RWPE1 (cell line): ENCODE data around the gene PNMT.
A peak's percentile ranks its signal among the peaks of the same experiment; 100 is the strongest.

Source experiments
- CTCF ChIA-PET: fragments of 350-600 bp; sonication (Branson Sonifier 250); formaldehyde crosslinking; extraction: SDS; loops from one replicate; lab custom pipeline; 2021; lab: Yijun Ruan, JAX
- POLR2A ChIA-PET: fragments of 400-600 bp; formaldehyde crosslinking; extraction: SDS; loops from one replicate; lab custom pipeline; 2020; ENCODE audit warnings: antibody characterized with exemption; ENCODE audit not compliant: low non-redundant PET; lab: Yijun Ruan, JAX
- DNase-seq: peaks from one replicate; pipeline ENCODE4 v3.0.0; 2012; ENCODE audit warnings: low spot score
- H3K27ac ChIP-seq: fragments of 450-650 bp; 2 replicates; pipeline ENCODE4 v1.5.1; 2017
- CTCF ChIP-seq: fragments of 450-650 bp; conservative IDR thresholded peaks from 2 replicates; pipeline ENCODE4 v1.5.1; 2017; ENCODE audit warnings: low read depth, mild to moderate bottlenecking

The PNMT gene

GRCh38 chr17:39664581-39665561 is 3.4 kb upstream of the PNMT start, which contains the start of gene TCAP:
TSS of gene TCAP (plus strand) at chr17:39665349. CDS start at chr17:39665360, 11 bp downstream.
- no peak for DNase-seq
- peak within 1 kb of the TSS; percentile 27; the same call in 1 of the 2 replicates for H3K27ac ChIP-seq
- POLR2A ChIA-PET, result no interaction called here
- CTCF ChIA-PET, result interaction anchor here (0.5 to 3.9 kb wide), 10 partner anchors 8 to 124 kb away, joined by 3 to 25 read pairs (median 3); no protein-coding TSS in a partner anchor
- TF ChIP-seq CTCF, result no peak

DNA sequence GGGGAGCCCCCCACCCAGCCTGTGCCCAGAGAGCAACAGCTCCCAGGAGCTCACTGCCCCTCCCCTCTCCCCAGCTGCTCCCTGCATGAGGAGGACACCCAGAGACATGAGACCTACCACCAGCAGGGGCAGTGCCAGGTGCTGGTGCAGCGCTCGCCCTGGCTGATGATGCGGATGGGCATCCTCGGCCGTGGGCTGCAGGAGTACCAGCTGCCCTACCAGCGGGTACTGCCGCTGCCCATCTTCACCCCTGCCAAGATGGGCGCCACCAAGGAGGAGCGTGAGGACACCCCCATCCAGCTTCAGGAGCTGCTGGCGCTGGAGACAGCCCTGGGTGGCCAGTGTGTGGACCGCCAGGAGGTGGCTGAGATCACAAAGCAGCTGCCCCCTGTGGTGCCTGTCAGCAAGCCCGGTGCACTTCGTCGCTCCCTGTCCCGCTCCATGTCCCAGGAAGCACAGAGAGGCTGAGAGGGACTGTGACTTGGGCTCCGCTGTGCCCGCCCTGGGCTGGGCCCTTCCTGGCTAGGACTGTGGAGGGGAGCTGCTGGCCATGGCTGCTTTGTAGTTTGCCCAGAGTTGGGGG is 2.5 kb upstream of the PNMT start:
- ChIA-PET CTCF (interaction anchor here (0.5 to 3.9 kb wide), 10 partner anchors 9 to 125 kb away, joined by 3 to 25 read pairs (median 3); no protein-coding TSS in a partner anchor), POLR2A (no interaction called here)
- H3K27ac ChIP-seq, result no peak overlapping the region
- DNase-seq, result no peak
- no peak for TF ChIP-seq CTCF

DNA sequence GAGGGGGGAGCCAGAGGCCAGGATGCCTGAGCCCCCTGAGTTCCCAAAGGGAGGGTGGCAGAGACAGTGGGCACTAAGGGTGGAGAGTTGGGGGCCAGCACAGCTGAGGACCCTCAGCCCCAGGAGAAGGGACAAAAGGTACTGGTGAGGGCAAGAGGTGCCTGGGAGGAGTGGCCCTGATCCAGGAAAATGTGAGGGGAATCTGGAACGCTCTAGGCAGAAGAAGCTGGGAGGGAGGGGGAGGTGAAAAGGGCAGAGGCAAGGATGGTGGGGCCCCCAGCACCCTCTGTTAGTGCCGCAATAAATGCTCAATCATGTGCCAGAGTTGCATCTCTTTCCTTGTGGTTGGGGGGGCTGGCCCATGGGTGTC is 2.0 kb upstream of the PNMT start:
- DNase-seq, result no peak
- no peak for TF ChIP-seq CTCF
- no peak overlapping the region for H3K27ac ChIP-seq
- ChIA-PET POLR2A (no interaction called here), CTCF (interaction anchor here (0.5 to 3.9 kb wide), 10 partner anchors 9 to 126 kb away, joined by 3 to 25 read pairs (median 3); no protein-coding TSS in a partner anchor)

- CTCF ChIA-PET, result interaction anchor here (0.5 to 3.9 kb wide), 10 partner anchors 8 to 108 kb away, joined by 3 to 25 read pairs (median 3); no protein-coding TSS in a partner anchor
- H3K27ac ChIP-seq, result no peak overlapping the region
- POLR2A ChIA-PET, result no interaction called here
- DNase-seq, result no peak
- TF ChIP-seq CTCF, result no peak
These were observed 1.5 kb upstream of the PNMT start for GRCh38 chr17:39666601-39667261.

GRCh38 chr17:39667262-39667944 is 850 bp upstream of the PNMT start:
- H3K27ac ChIP-seq, result no peak overlapping the region
- TF ChIP-seq CTCF, result no peak
- CTCF ChIA-PET, result interaction anchor here (0.7 to 3.9 kb wide), 10 partner anchors 11 to 291 kb away, joined by 3 to 25 read pairs (median 4); no protein-coding TSS in a partner anchor
- DNase-seq, result no peak
- POLR2A ChIA-PET, result no interaction called here
